AG04449 (cell line): Measurements from ENCODE around the gene MTG1.

ENCODE experiments used
- CTCF ChIA-PET: fragments of 350-600 bp; formaldehyde crosslinking; extraction: SDS; loops from one replicate; lab custom pipeline; 2021; ENCODE audit warnings: antibody characterized with exemption; lab: Yijun Ruan, JAX
- POLR2A ChIA-PET: fragments of 400-600, 350-600 bp; formaldehyde crosslinking; extraction: SDS; loops from one replicate; lab custom pipeline; 2020; ENCODE audit warnings: antibody characterized with exemption, inconsistent platforms; lab: Yijun Ruan, JAX
- DNase-seq: peaks from one replicate; pipeline ENCODE4 v3.0.0-alpha.2; 2010; ENCODE audit warnings: low read depth, low spot score
- H3K4me3 ChIP-seq: 2 replicates; pipeline ENCODE4 v1.5.1; 2011; ENCODE audit warnings: low read depth, mild to moderate bottlenecking, control low read depth, low read length
- TF ChIP-seq, protein P1 (sequence below): IDR thresholded peaks from one replicate; pipeline ENCODE4 v1.5.1; 2011; ENCODE audit warnings: mild to moderate bottlenecking, moderate library complexity, low read length, control low read depth, inconsistent platforms; ENCODE audit not compliant: insufficient read depth; ENCODE audit errors: missing control alignments

Gene MTG1, protein sequence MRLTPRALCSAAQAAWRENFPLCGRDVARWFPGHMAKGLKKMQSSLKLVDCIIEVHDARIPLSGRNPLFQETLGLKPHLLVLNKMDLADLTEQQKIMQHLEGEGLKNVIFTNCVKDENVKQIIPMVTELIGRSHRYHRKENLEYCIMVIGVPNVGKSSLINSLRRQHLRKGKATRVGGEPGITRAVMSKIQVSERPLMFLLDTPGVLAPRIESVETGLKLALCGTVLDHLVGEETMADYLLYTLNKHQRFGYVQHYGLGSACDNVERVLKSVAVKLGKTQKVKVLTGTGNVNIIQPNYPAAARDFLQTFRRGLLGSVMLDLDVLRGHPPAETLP

GRCh38 chr10:133394064-133394663 is at the start of gene MTG1:
Gene MTG1 (plus strand): TSS chr10:133394157. CDS start chr10:133394221, 64 bp downstream.
- H3K4me3 ChIP-seq, result peak within 1 kb of the TSS; percentile 86
- CTCF ChIA-PET, result interaction anchor here (3.2 kb wide), 1 partner anchor 65 kb away, joined by 8 read pairs; no protein-coding TSS in a partner anchor
- no peak for DNase-seq
- TF ChIP-seq, protein P1, sequence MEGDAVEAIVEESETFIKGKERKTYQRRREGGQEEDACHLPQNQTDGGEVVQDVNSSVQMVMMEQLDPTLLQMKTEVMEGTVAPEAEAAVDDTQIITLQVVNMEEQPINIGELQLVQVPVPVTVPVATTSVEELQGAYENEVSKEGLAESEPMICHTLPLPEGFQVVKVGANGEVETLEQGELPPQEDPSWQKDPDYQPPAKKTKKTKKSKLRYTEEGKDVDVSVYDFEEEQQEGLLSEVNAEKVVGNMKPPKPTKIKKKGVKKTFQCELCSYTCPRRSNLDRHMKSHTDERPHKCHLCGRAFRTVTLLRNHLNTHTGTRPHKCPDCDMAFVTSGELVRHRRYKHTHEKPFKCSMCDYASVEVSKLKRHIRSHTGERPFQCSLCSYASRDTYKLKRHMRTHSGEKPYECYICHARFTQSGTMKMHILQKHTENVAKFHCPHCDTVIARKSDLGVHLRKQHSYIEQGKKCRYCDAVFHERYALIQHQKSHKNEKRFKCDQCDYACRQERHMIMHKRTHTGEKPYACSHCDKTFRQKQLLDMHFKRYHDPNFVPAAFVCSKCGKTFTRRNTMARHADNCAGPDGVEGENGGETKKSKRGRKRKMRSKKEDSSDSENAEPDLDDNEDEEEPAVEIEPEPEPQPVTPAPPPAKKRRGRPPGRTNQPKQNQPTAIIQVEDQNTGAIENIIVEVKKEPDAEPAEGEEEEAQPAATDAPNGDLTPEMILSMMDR, result peak; percentile 15
- POLR2A ChIA-PET, result interaction anchor here (0.7 kb wide), 1 partner anchor 15 kb away, joined by 3 read pairs; the partner anchor contains the start of gene PAOX

GRCh38 chr10:133344236-133344635 is 49.7 kb upstream of the MTG1 start:
- H3K4me3 ChIP-seq, result no peak overlapping the region
- TF ChIP-seq, protein P1, result no peak
- DNase-seq, result no peak
- POLR2A ChIA-PET, result no interaction called here
- CTCF ChIA-PET, result interaction anchor here (1.2 to 3.0 kb wide), 2 partner anchors 11 to 15 kb away, joined by 3 to 15 read pairs; no protein-coding TSS in a partner anchor

- CTCF ChIA-PET, result interaction anchor here (2.3 kb wide), 1 partner anchor 19 kb away, joined by 6 read pairs; no protein-coding TSS in a partner anchor
- TF ChIP-seq, protein P1, result no peak
- POLR2A ChIA-PET, result no interaction called here
- H3K4me3 ChIP-seq, result no peak overlapping the region
- DNase-seq, result no peak
Observed at GRCh38 chr10:133346413-133346812, 47.5 kb upstream of the MTG1 start.

DNA sequence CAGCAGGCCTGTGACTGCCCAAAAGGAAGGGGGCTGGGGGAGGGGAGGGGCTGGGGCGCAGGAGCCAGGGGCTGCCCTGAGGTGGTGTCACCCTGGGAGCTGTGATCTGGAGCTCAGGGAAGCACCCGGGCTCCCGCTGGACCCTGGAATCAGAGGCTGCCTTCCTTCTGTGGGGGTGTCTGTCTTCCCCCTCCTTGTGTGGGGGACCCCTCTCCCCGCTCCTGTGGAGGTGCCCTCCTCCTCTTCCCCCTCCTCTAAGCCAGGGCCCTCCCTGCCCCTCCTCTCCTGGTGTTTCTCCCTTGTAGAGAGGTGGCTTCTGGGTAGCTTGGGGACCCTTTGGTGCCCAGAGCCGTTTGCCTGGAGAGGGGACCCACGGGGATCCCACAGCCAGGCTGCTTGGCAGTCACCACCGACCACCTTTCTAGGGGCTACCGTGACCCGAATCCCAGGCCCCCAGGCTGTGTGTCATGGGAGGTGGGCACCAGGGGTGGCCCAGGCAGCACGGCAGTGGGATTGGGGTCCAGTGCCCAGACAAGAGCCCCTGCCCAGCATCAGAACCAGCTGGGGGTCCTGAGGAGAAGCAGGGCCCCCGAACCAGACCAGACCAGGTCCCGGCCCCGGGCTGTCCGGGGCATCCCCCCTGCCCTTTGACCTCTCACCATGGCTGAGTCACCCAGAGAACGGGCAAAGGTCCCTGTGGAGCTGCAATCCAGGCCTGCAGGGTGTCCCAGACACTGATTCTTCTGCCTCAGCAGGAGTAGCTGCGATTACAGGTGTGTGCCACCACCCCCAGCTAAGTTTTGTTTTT is 46.0 kb upstream of the MTG1 start:
- no peak for DNase-seq
- H3K4me3 ChIP-seq, result no peak overlapping the region
- CTCF ChIA-PET, result interaction anchor here (1.6 to 2.3 kb wide), 2 partner anchors 18 to 21 kb away, joined by 6 read pairs; no protein-coding TSS in a partner anchor
- POLR2A ChIA-PET, result interaction anchor here (0.8 kb wide), 1 partner anchor 19 kb away, joined by 6 read pairs; no protein-coding TSS in a partner anchor
- TF ChIP-seq, protein P1, result no peak

DNA sequence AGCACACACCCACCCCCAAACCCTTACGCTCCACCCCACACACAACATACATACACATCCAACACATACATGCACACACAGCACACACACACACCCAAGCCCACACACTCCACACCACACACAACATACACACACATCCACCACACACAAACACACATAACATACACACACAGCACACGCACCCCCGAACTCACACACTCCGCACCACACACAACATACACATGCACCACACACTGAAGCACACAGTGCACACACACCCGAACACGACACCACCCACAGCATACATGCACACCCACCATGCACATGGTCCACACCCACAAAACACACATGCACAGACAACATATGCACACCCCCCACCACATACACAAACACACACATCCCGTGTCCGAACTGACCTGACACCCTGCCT is 44.8 kb upstream of the MTG1 start:
- DNase-seq, result no peak
- POLR2A ChIA-PET, result no interaction called here
- H3K4me3 ChIP-seq, result no peak overlapping the region
- CTCF ChIA-PET, result interaction anchor here (1.6 kb wide), 1 partner anchor 19 kb away, joined by 6 read pairs; no protein-coding TSS in a partner anchor
- TF ChIP-seq, protein P1, result no peak
